HG03280 (cell line): ENCODE data around the gene SUCLG2.
"Not testable (repeated sequence)": the region's sequence is repeated elsewhere in the genome, so short reads cannot be mapped to it uniquely, and the experiment has no call there.

Experiments
- ATAC-seq: cut with Tn5 transposase; IDR thresholded peaks from one replicate; pipeline ENCODE4 v1.9.1; 2021; ENCODE audit warnings: mild to moderate bottlenecking, moderate library complexity; ENCODE audit not compliant: unreplicated experiment

Gene SUCLG2

GRCh38 chr3:67614195-67614594, 40.2 kb downstream of the SUCLG2 start:
- no peak for ATAC-seq

DNA sequence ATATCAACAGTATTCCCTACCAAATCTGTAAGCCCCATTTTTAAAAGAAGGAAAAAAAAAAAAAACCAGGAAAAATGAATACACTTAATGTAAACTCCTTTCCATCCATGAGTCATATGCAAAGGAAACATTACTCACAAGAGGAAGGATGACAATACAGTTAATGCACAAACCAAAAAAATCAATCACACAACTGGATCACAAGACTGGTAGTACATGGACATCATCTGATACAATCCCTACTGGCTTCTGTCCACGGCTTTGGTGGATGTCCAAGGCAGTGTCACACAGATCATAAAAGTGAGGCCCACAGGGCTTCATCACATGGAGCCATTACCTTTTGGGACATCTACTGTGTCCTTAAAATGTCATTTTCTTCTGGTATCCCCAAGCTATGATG, 44.0 kb downstream of the SUCLG2 start:
- ATAC-seq, result no peak

- no peak for ATAC-seq
Observed at GRCh38 chr3:67609709-67610108, 44.7 kb downstream of the SUCLG2 start.

GRCh38 chr3:67608034-67608433, 46.4 kb downstream of the SUCLG2 start:
- ATAC-seq, result no peak

DNA sequence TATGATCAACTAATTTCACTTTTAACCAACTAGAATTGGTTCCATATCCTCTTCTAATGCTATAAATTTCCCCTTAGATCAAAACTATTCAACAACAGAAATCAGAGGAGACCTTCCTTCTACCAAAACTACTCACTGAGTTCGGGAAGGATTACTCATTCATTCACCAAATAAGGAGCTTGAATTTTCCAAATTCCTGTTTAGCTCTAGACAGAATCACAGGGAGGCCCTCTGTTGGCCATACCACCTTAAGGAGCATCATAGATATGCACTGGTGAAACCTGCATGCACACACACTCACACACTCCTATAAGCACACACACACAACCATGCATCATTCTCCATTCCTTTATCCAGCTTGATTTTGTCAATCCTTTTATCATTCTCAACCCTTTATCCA, 49.0 kb downstream of the SUCLG2 start:
- ATAC-seq, result no peak

GRCh38 chr3:67602816-67603215, 51.6 kb downstream of the SUCLG2 start:
- no peak for ATAC-seq

DNA sequence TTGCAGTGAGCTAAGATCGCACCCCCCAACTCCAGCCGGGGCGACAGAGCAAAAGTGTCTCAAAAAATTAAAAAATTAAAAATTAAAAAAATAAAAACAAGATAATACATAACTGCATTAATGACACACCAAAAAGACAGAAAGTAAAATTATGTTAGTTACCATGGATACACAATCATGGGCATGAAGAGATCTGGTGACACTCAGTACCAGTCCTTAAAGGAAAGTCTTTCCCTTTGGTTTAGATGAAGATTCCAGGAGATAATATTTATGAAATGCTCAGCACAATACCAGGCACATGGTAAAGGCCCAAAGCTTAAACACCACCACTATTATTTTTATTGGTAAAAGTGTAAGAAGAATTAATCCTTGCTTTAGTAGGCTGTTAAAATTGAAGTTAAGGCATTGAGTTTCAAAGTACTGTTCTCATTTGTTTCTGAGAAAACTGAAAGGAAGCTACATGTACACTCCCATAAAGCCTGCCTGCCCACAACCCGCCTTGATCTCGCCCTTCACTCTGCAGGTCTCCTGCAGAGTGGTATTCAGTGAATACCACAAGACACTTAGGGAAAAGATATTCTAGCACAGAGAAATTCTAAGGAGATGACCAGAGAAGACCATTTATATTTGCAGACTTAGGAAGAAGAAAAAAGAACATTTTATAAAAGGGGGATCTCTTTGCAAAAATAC, 52.3 kb downstream of the SUCLG2 start:
- no peak for ATAC-seq

- no peak for ATAC-seq
Observed at GRCh38 chr3:67601385-67601784, 53.0 kb downstream of the SUCLG2 start.

DNA sequence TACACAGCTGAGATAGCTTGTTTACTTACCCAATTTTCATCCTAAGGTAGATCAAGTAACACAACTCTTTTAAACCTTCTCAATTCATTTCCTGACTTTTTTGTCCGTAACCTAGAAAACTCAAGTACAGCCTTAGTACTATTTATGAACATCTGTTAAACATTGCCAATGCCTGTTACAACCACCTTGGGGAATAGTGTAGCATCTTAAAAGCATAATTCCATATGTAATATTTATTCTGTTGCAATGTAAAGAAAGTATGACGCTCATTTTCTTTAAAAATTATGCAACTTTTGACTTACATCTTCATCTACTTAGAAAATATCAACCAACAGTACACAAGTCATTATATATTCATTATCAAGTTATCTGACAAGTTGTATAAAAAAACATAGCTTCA, 54.6 kb downstream of the SUCLG2 start:
- ATAC-seq, result no peak

- no peak for ATAC-seq
Observed at GRCh38 chr3:67598814-67599556, 55.4 kb downstream of the SUCLG2 start.

- ATAC-seq, result no peak
Observed at GRCh38 chr3:67595424-67595823, 59.0 kb downstream of the SUCLG2 start.

GRCh38 chr3:67593761-67594234, 60.6 kb downstream of the SUCLG2 start:
- no peak for ATAC-seq

DNA sequence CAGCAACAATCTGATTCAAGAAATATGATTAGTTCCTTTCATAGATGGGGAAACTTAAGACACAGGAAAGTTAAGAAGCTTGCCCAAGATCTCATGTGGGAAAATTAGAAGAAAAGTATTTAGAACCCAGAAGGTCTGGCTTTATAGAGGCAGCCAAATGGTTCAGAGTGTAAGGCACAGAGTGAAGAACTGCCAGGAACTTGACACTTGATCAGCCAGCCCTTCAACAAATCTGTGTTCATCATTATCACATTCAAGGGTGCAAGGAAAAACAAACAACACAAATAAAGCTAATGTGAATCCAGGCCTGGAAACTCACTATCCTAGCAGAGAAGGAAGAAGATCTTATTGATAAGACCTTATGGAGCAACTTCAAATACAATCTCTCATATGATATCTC, 62.4 kb downstream of the SUCLG2 start:
- no peak for ATAC-seq

GRCh38 chr3:67587811-67588210, 66.6 kb downstream of the SUCLG2 start:
- no peak for ATAC-seq

- no peak for ATAC-seq
Observed at GRCh38 chr3:67587301-67587700, 67.1 kb downstream of the SUCLG2 start.

- ATAC-seq, result not testable (repeated sequence)
Observed at GRCh38 chr3:67584608-67585007, 69.8 kb downstream of the SUCLG2 start.

DNA sequence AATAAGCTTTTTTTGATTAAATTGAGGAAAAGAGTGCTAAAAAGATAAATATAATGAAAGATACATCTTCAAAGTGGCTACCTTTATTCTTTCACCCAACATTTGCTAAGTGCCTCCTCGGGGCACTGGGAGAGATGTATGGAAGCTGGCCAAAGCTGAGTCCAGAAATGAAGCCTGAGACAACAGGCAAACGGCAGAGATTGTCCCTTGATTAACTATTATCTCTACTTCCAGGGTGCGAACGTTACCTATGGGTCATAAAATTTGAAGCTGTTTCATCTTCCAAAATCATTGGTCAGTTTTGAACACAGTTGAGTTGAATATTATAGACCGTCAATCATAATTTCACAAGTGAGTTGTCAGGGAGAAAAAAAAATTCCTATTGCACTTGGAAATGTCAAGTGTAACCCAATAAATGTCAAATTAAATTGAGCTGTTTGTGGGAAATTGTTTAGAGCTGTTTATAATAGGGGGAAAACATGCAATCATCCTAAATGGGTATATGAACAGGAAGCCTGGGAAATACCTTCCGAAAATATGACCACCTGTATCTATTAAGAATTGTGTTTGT, 73.9 kb downstream of the SUCLG2 start:
- ATAC-seq, result no peak

DNA sequence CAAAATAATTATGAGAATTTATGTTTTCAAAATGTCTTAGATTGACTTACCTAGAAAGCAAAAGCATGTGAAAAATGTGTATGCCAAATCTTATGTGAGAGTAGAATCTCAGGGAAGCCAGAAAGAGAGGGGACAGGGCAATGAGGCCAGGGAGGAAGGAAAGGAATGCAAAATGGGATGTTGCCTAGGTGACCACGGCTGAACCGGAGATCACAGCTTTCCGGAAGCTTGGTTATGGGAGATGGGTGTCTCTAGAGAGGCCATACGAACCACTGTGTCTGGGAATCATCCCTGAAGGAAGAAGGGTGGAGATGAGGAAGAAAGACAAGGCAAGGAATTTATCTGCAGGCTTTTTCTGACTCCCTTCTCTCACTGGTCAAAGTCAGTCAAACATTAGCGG, 76.0 kb downstream of the SUCLG2 start:
- ATAC-seq, result no peak

DNA sequence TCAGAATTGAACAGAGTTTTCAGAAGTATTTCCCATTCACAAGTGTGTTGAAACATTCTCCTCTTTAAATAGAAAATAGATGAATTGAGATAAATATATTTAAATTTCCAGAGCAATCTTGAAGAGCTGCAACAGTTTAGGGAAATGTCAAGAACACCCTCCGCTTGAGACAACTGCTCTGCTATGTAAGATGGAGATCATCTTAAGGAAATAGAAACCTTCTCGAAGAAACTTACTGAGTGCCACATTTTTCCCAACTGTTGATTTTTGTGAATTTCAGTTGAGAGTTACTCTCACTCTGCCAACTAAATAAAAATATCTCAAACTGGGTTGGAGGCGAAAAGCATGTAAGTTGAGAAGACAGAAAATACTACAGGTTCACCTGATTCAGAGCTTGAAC, 78.0 kb downstream of the SUCLG2 start:
- ATAC-seq, result no peak

- ATAC-seq, result no peak
Observed at GRCh38 chr3:67569324-67569723, 85.1 kb downstream of the SUCLG2 start.

DNA sequence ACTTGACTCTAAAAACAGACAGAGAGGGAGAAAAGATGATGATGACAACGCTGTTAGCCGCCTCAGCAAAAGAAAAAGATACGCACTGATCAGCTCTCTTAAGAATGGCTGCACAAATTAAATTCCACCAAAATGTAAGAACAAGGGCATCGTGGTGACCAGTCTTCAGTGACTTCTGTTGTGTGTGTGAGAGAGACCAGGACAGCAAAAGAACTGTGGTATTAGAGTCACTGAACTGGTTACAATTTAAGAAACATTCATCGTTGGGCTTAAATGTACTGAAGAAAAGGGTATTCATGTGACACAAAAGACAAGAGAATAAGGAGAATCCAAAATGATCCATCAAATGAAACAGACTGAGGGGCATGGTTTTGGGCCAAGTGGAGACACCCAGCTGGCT, 86.5 kb downstream of the SUCLG2 start:
- no peak for ATAC-seq

- no peak for ATAC-seq
Observed at GRCh38 chr3:67564973-67565372, 89.4 kb downstream of the SUCLG2 start.
